H9 (cell line): ENCODE results near the gene CDK14. TPM values are rescaled to one million over a fixed set of nuclear protein-coding genes. Genes with fewer than 3 reads are reported as not detected.

Source experiments
- DNase-seq: peaks from one replicate; pipeline ENCODE4 v3.0.0-alpha.2; 2017
- H2AFZ ChIP-seq: one replicate; pipeline ENCODE4 v1.6.1; 2013; ENCODE audit warnings: mild to moderate bottlenecking, low read length, control low read depth, moderate library complexity
- H2AK5ac ChIP-seq: 2 replicates; pipeline ENCODE4 v1.6.1; 2013; ENCODE audit warnings: low read length, control low read depth, mixed read lengths; ENCODE audit not compliant: insufficient read length
- H2BK120ac ChIP-seq: one replicate; pipeline ENCODE4 v1.6.1; 2013; ENCODE audit warnings: low read depth, mild to moderate bottlenecking, low read length, control low read depth, inconsistent platforms; ENCODE audit not compliant: poor library complexity, severe bottlenecking
- H2BK12ac ChIP-seq: 2 replicates; pipeline ENCODE4 v1.6.1; 2013; ENCODE audit warnings: low read length, control low read depth, mixed read lengths, low read depth; ENCODE audit not compliant: insufficient read length
- H2BK15ac ChIP-seq: 2 replicates; pipeline ENCODE4 v1.6.1; 2013; ENCODE audit warnings: low read depth, low read length, control low read depth
- H2BK20ac ChIP-seq: one replicate; pipeline ENCODE4 v1.6.1; 2013; ENCODE audit warnings: low read depth, mild to moderate bottlenecking, low read length, control low read depth, inconsistent platforms; ENCODE audit not compliant: poor library complexity, severe bottlenecking
- H2BK5ac ChIP-seq: 2 replicates; pipeline ENCODE4 v1.6.1; 2013; ENCODE audit warnings: low read length, control low read depth, mixed read lengths; ENCODE audit not compliant: insufficient read length
- H3K14ac ChIP-seq: 2 replicates; pipeline ENCODE4 v1.6.1; 2013; ENCODE audit warnings: low read length, control low read depth; ENCODE audit not compliant: insufficient read depth
- H3K18ac ChIP-seq: 2 replicates; pipeline ENCODE4 v1.6.1; 2013; ENCODE audit warnings: low read depth, mild to moderate bottlenecking, mixed read lengths, low read length, control low read depth; ENCODE audit not compliant: insufficient read length
- H3K23ac ChIP-seq: 2 replicates; pipeline ENCODE4 v1.6.1; 2013; ENCODE audit warnings: low read length, control low read depth, mixed read lengths, low read depth; ENCODE audit not compliant: insufficient read length
- H3K23me2 ChIP-seq: 2 replicates; pipeline ENCODE4 v1.6.1; 2013; ENCODE audit warnings: low read depth, mild to moderate bottlenecking, mixed read lengths, low read length, control low read depth; ENCODE audit not compliant: insufficient read length, poor library complexity, severe bottlenecking
- H3K27ac ChIP-seq: 2 replicates; pipeline ENCODE4 v1.5.1; 2013; ENCODE audit warnings: low read length, control low read depth, mixed read lengths, low read depth; ENCODE audit not compliant: insufficient read length
- H3K27me3 ChIP-seq: 2 replicates; pipeline ENCODE4 v1.6.1; 2013; ENCODE audit warnings: low read length, control low read depth, inconsistent platforms; ENCODE audit not compliant: insufficient read depth
- H3K4ac ChIP-seq: 2 replicates; pipeline ENCODE4 v1.6.1; 2013; ENCODE audit warnings: low read depth, mild to moderate bottlenecking, control low read depth, inconsistent platforms, low read length, moderate library complexity
- H3K4me1 ChIP-seq: 2 replicates; pipeline ENCODE4 v1.6.1; 2013; ENCODE audit warnings: low read length, control low read depth, inconsistent platforms; ENCODE audit not compliant: insufficient read depth
- H3K4me2 ChIP-seq: 2 replicates; pipeline ENCODE4 v1.6.1; 2013; ENCODE audit warnings: low read length, control low read depth, mixed read lengths; ENCODE audit not compliant: insufficient read length, insufficient read depth
- H3K56ac ChIP-seq: 2 replicates; pipeline ENCODE4 v1.6.1; 2013; ENCODE audit warnings: low read depth, mild to moderate bottlenecking, mixed read lengths, low read length, control low read depth; ENCODE audit not compliant: insufficient read length
- H3K79me1 ChIP-seq: 2 replicates; pipeline ENCODE4 v1.6.1; 2013; ENCODE audit warnings: low read depth, mild to moderate bottlenecking, moderate library complexity, low read length, control low read depth, inconsistent platforms; ENCODE audit not compliant: insufficient read depth, poor library complexity, severe bottlenecking
- H3K79me2 ChIP-seq: 2 replicates; pipeline ENCODE4 v1.6.1; 2013; ENCODE audit warnings: low read length, control low read depth, inconsistent platforms; ENCODE audit not compliant: insufficient read depth
- H3K9ac ChIP-seq: 2 replicates; pipeline ENCODE4 v1.6.1; 2013; ENCODE audit warnings: low read length, control low read depth, mixed read lengths; ENCODE audit not compliant: insufficient read length; ENCODE audit errors: extremely low read depth
- H3K9me3 ChIP-seq: one replicate; pipeline ENCODE4 v1.6.1; 2013; ENCODE audit warnings: low read depth, low read length, inconsistent platforms; ENCODE audit not compliant: control insufficient read depth
- H3T11ph ChIP-seq: one replicate; pipeline ENCODE4 v1.6.1; 2013; ENCODE audit warnings: mild to moderate bottlenecking, low read length, control low read depth, inconsistent platforms
- H4K20me1 ChIP-seq: one replicate; pipeline ENCODE4 v1.6.1; 2013; ENCODE audit not compliant: control insufficient read depth, insufficient read length, insufficient read depth
- H4K5ac ChIP-seq: 2 replicates; pipeline ENCODE4 v1.6.1; 2013; ENCODE audit warnings: low read depth, mild to moderate bottlenecking, mixed read lengths, low read length, control low read depth; ENCODE audit not compliant: insufficient read length
- H4K8ac ChIP-seq: replicated peaks from 2 replicates; pipeline ENCODE4 v1.6.1; 2013; ENCODE audit warnings: low read length, control low read depth, mixed read lengths, low read depth; ENCODE audit not compliant: insufficient read length
- H4K91ac ChIP-seq: 2 replicates; pipeline ENCODE4 v1.6.1; 2013; ENCODE audit warnings: low read depth, mild to moderate bottlenecking, moderate library complexity, mixed read lengths, low read length, control low read depth; ENCODE audit not compliant: insufficient read length
- H3K27ac Mint-ChIP-seq, 3 experiments: 2 replicates in 2 of 3; 3 replicates in 1 of 3; pipeline ENCODE4 v1.8.0; 2020 to 2021; ENCODE audit warnings: mixed read lengths in 3 of 3, mild to moderate bottlenecking in 1 of 3, moderate library complexity in 1 of 3
- H3K27me3 Mint-ChIP-seq: 2 replicates; pipeline ENCODE4 v1.8.0; 2021; ENCODE audit warnings: low read depth, mild to moderate bottlenecking, moderate library complexity, mixed read lengths
- H3K36me3 Mint-ChIP-seq, 3 experiments: 2 replicates in 2 of 3; 3 replicates in 1 of 3; pipeline ENCODE4 v1.8.0; 2020 to 2021; ENCODE audit warnings: low read depth in 3 of 3, mixed read lengths in 3 of 3; ENCODE audit not compliant: insufficient read depth in 1 of 3
- H3K4me1 Mint-ChIP-seq, 2 experiments: 2 replicates each; pipeline ENCODE4 v1.8.0; 2020; ENCODE audit warnings: mixed read lengths in 2 of 2
- H3K4me3 Mint-ChIP-seq, 2 experiments: 2 replicates in 1 of 2; 3 replicates in 1 of 2; pipeline ENCODE4 v1.8.0; 2020 to 2021; ENCODE audit warnings: mild to moderate bottlenecking in 2 of 2, mixed read lengths in 2 of 2, moderate library complexity in 1 of 2
- H3K9me3 Mint-ChIP-seq, 2 experiments: 2 replicates in 1 of 2; 3 replicates in 1 of 2; pipeline ENCODE4 v1.8.0; 2020; ENCODE audit warnings: mild to moderate bottlenecking in 2 of 2, mixed read lengths in 2 of 2, moderate library complexity in 1 of 2
- CTCF ChIP-seq: fragments of 200-600 bp; sonication (generic); conservative IDR thresholded peaks from 3 replicates; pipeline ENCODE4 v1.8.0; 2021; ENCODE audit warnings: antibody characterized with exemption, mild to moderate bottlenecking
- WGBS: extraction: QIAGEN DNeasy Blood & Tissue Kit; methylation state at CpG from one replicate; pipeline ENCODE4 v1.1.7; 2013; ENCODE audit warnings: missing lambda C conversion rate, low lambda C conversion rate, mixed read lengths; ENCODE audit not compliant: insufficient read length; ENCODE audit errors: extremely low coverage; 5-methylcytosine and 5-hydroxymethylcytosine counted together
- total RNA-seq: library from RNA; stranded (reverse); gene quantifications from 2 replicates; pipeline ENCODE4 v1.2.1, GENCODE V29; 2021

The CDK14 gene
- total RNA-seq, 1 experiment from 2014 or later = 23.9 TPM

- no peak overlapping the region for H2BK5ac ChIP-seq
- Mint-ChIP-seq H3K4me3 (no peak overlapping the region), H3K27me3 (no peaks in the 10 kb centered on the region), H3K4me1 (peaks cover 5 to 13% of the 10 kb centered on the region in 2 experiments), H3K36me3 (no peaks in the 10 kb centered on the region; a peak in 2 of 7 replicates), H3K27ac (no peak overlapping the region; a peak in 1 of 7 replicates), H3K9me3 (no peaks in the 10 kb centered on the region)
- TF ChIP-seq CTCF = no peak
- no peak overlapping the region for H3K4me2 ChIP-seq
- H2AFZ ChIP-seq = no peak overlapping the region
- no peaks in the 10 kb centered on the region for H3K23me2 ChIP-seq
- H2BK20ac ChIP-seq = no peak overlapping the region
- WGBS = no CpG with 5 or more reads among the region's 6 CpGs
- no peak overlapping the region for H3K18ac ChIP-seq
- H3K14ac ChIP-seq = no peak overlapping the region
- H3K9me3 ChIP-seq = no peaks in the 10 kb centered on the region
- H2BK12ac ChIP-seq = no peak overlapping the region
- no peak overlapping the region for H3T11ph ChIP-seq
- no peak overlapping the region for H3K27ac ChIP-seq
- no peak overlapping the region for H4K5ac ChIP-seq
- H3K4me1 ChIP-seq = no peaks in the 10 kb centered on the region
- H3K79me1 ChIP-seq = no peaks in the 10 kb centered on the region
- no peaks in the 10 kb centered on the region for H3K79me2 ChIP-seq
- no peak overlapping the region for H3K56ac ChIP-seq
- H3K27me3 ChIP-seq = no peaks in the 10 kb centered on the region
- H4K8ac ChIP-seq = no peak overlapping the region
- DNase-seq = no peak
- H3K9ac ChIP-seq = no peak overlapping the region
- no peak overlapping the region for H3K23ac ChIP-seq
- H2AK5ac ChIP-seq = no peak overlapping the region
- H3K4ac ChIP-seq = no peak overlapping the region
- H4K91ac ChIP-seq = no peak overlapping the region
- no peak overlapping the region for H2BK15ac ChIP-seq
- H4K20me1 ChIP-seq = no peaks in the 10 kb centered on the region
- no peak overlapping the region for H2BK120ac ChIP-seq
These were observed 162.9 kb downstream of the CDK14 start for GRCh38 chr7:90758933-90759562.
